DND-41 (cell line): ENCODE results near the gene CD109.
"Not testable (repeated sequence)": the region's sequence is repeated elsewhere in the genome, so short reads cannot be mapped to it uniquely, and the experiment has no call there.

ENCODE experiments used
- ATAC-seq: fragments of 200-7000 bp; cut with Tn5 transposase; 3 replicates; pipeline ENCODE4 v1.9.1; 2021; ENCODE audit warnings: low read depth; ENCODE audit not compliant: insufficient read depth
- DNase-seq: peaks from one replicate; pipeline ENCODE4 v3.0.0-alpha.2; 2020
- H2AFZ ChIP-seq: 2 replicates; pipeline ENCODE4 v1.6.0; 2012; ENCODE audit warnings: low read depth, low read length
- H3K27ac ChIP-seq: 2 replicates; pipeline ENCODE4 v1.5.1; 2012; ENCODE audit warnings: low read length, inconsistent platforms
- H3K27me3 ChIP-seq: fragments of 200-600 bp; sonication (generic); 2 replicates; pipeline ENCODE4 v1.6.0; 2012; ENCODE audit warnings: low read length, mild to moderate bottlenecking, inconsistent platforms; ENCODE audit not compliant: insufficient read depth, poor library complexity
- H3K36me3 ChIP-seq: 2 replicates; pipeline ENCODE4 v1.5.1; 2012; ENCODE audit warnings: low read length, inconsistent platforms; ENCODE audit not compliant: insufficient read depth
- H3K4me1 ChIP-seq: 2 replicates; pipeline ENCODE4 v1.5.1; 2012; ENCODE audit warnings: mild to moderate bottlenecking, low read length; ENCODE audit not compliant: insufficient read depth
- H3K4me2 ChIP-seq: 2 replicates; pipeline ENCODE4 v1.6.0; 2012; ENCODE audit warnings: mild to moderate bottlenecking, moderate library complexity, low read length, inconsistent platforms; ENCODE audit not compliant: insufficient read depth
- H3K4me3 ChIP-seq, 2 experiments: fragments of 200-600 bp in 1 of 2; shearing (Covaris generic) in 1 of 2; 2 replicates each; pipeline ENCODE4 v1.5.1; 2012 to 2016; ENCODE audit warnings: inconsistent platforms in 2 of 2, low read length in 2 of 2, mild to moderate bottlenecking in 2 of 2, low read depth in 1 of 2, moderate library complexity in 1 of 2
- H3K79me2 ChIP-seq: 2 replicates; pipeline ENCODE4 v1.6.0; 2012; ENCODE audit warnings: low read length, inconsistent platforms; ENCODE audit not compliant: insufficient read depth
- H3K9ac ChIP-seq: 2 replicates; pipeline ENCODE4 v1.6.0; 2012; ENCODE audit warnings: low read depth, mild to moderate bottlenecking, inconsistent platforms, low read length, moderate library complexity
- H3K9me3 ChIP-seq: 2 replicates; pipeline ENCODE4 v1.5.1; 2012; ENCODE audit warnings: low read length, moderate library complexity, mild to moderate bottlenecking, inconsistent platforms; ENCODE audit not compliant: insufficient read depth, severe bottlenecking
- H4K20me1 ChIP-seq: 2 replicates; pipeline ENCODE4 v1.6.0; 2012; ENCODE audit warnings: low read length; ENCODE audit not compliant: insufficient read depth
- CTCF ChIP-seq: IDR thresholded peaks from 2 replicates; pipeline ENCODE4 v1.5.1; 2012; ENCODE audit warnings: borderline replicate concordance, low read length, moderate library complexity, mild to moderate bottlenecking; ENCODE audit not compliant: poor library complexity, severe bottlenecking; ENCODE audit errors: extremely low read depth
- EZH2 ChIP-seq: IDR thresholded peaks from 3 replicates; pipeline ENCODE4 v1.6.1; 2012; ENCODE audit warnings: borderline replicate concordance, low read depth, mild to moderate bottlenecking, moderate library complexity, low read length, inconsistent platforms; ENCODE audit not compliant: severe bottlenecking

CD109 gene

GRCh38 chr6:73826571-73826970, 130.6 kb downstream of the CD109 start:
- Histone ChIP-seq H2AFZ (no peak overlapping the region), H3K9ac (no peak overlapping the region), H3K9me3 (no peaks in the 10 kb centered on the region), H3K4me3 (no peak overlapping the region), H3K27ac (no peak overlapping the region), H3K4me2 (no peak overlapping the region), H3K4me1 (no peaks in the 10 kb centered on the region), H3K27me3 (no peaks in the 10 kb centered on the region), H3K36me3 (no peaks in the 10 kb centered on the region), H3K79me2 (no peaks in the 10 kb centered on the region), H4K20me1 (no peaks in the 10 kb centered on the region)
- DNase-seq, result no peak
- no peak for ATAC-seq
- no peak for TF ChIP-seq CTCF
- no peak for TF ChIP-seq EZH2

- no peaks in the 10 kb centered on the region for H3K36me3 ChIP-seq
- H3K27ac ChIP-seq, result no peak overlapping the region
- H3K4me3 ChIP-seq, result no peak overlapping the region
- ATAC-seq, result no peak
- no peak overlapping the region for H3K4me2 ChIP-seq
- no peaks in the 10 kb centered on the region for H3K79me2 ChIP-seq
- no peak overlapping the region for H3K9ac ChIP-seq
- H3K9me3 ChIP-seq, result no peaks in the 10 kb centered on the region
- H3K4me1 ChIP-seq, result no peaks in the 10 kb centered on the region
- no peaks in the 10 kb centered on the region for H3K27me3 ChIP-seq
- no peak overlapping the region for H2AFZ ChIP-seq
- TF ChIP-seq EZH2 (no peak), CTCF (no peak)
- no peaks in the 10 kb centered on the region for H4K20me1 ChIP-seq
- no peak for DNase-seq
These were observed 134.1 kb downstream of the CD109 start for GRCh38 chr6:73830119-73830518.

GRCh38 chr6:73832313-73832712, 136.3 kb downstream of the CD109 start:
- Histone ChIP-seq H3K27ac (no peak overlapping the region), H3K4me2 (no peak overlapping the region), H3K9me3 (no peaks in the 10 kb centered on the region), H3K4me1 (no peaks in the 10 kb centered on the region), H3K79me2 (no peaks in the 10 kb centered on the region), H3K4me3 (no peak overlapping the region), H3K27me3 (no peaks in the 10 kb centered on the region), H3K36me3 (no peaks in the 10 kb centered on the region), H2AFZ (no peak overlapping the region), H3K9ac (no peak overlapping the region), H4K20me1 (no peaks in the 10 kb centered on the region)
- DNase-seq (no peak), ATAC-seq (no peak)
- no peak for TF ChIP-seq EZH2
- no peak for TF ChIP-seq CTCF

- H2AFZ ChIP-seq, ATAC-seq, H3K27ac ChIP-seq, H3K9ac ChIP-seq, H3K4me3 ChIP-seq, H3K36me3 ChIP-seq, H3K4me1 ChIP-seq, H3K9me3 ChIP-seq, H4K20me1 ChIP-seq, DNase-seq, H3K27me3 ChIP-seq, H3K4me2 ChIP-seq, H3K79me2 ChIP-seq: not testable (repeated sequence)
These were observed 148.7 kb downstream of the CD109 start for GRCh38 chr6:73844696-73845095.

GRCh38 chr6:73851048-73851447, 155.0 kb downstream of the CD109 start:
- not testable (repeated sequence) for H3K9ac ChIP-seq, H3K36me3 ChIP-seq, H3K27ac ChIP-seq, DNase-seq, ATAC-seq, H3K79me2 ChIP-seq, H3K9me3 ChIP-seq, H3K4me1 ChIP-seq, H3K4me2 ChIP-seq, H3K27me3 ChIP-seq, H4K20me1 ChIP-seq, H2AFZ ChIP-seq, H3K4me3 ChIP-seq
